Measurements from ENCODE around the gene SLC51B.
"Not testable (repeated sequence)": the region's sequence is repeated elsewhere in the genome, so short reads cannot be mapped to it uniquely, and the experiment has no call there.

Gene SLC51B

GRCh38 chr15:65085990-65086679, 40.9 kb downstream of the SLC51B start:
- DNase-seq: peak; percentile 46

DNA sequence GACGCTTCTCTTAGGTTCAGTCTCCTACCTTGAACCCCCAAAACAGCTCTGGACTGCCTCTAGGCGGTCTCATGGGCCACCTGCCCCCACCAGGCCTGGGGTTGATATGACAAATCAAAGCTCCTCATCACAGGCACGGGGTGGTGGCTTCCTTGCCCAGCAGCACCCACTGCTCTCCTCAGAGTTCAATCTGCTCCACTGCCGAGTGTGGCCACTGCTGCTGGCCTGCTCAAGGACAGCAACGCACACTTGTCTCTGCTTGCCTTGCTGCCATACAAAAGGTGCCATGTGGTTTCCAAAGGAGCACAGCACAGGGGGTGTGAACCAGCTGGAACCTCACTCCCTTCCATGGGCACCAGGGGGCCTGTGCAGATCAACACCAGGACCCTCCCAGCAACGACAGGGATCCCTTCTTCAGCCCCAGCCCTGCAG, 41.5 kb downstream of the SLC51B start:
- no peak for DNase-seq

GRCh38 chr15:65087411-65087810, 42.2 kb downstream of the SLC51B start:
- no peak for DNase-seq

GRCh38 chr15:65087873-65088642, 42.9 kb downstream of the SLC51B start:
- DNase-seq: no peak

DNA sequence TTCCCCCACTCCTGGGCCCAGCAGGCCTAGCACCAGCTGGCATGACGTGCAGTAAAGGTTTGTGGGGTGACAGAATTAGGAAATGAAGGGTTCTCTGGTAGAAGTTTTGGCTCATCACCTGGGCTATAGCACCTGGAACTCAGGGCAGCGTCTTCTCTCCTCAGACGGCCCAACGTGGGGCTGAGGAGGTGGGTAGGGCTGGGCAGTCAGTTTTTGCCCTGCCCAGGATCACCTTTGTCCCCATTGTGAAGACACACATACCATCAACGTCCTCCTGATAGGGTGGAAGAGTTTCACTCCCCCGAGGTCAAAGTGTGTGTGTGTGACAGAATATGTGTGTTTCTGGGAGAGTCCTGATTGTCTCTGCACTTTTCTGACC, 43.4 kb downstream of the SLC51B start:
- no peak for DNase-seq

- no peak for DNase-seq
These were observed 44.1 kb downstream of the SLC51B start for GRCh38 chr15:65089206-65089824.

DNA sequence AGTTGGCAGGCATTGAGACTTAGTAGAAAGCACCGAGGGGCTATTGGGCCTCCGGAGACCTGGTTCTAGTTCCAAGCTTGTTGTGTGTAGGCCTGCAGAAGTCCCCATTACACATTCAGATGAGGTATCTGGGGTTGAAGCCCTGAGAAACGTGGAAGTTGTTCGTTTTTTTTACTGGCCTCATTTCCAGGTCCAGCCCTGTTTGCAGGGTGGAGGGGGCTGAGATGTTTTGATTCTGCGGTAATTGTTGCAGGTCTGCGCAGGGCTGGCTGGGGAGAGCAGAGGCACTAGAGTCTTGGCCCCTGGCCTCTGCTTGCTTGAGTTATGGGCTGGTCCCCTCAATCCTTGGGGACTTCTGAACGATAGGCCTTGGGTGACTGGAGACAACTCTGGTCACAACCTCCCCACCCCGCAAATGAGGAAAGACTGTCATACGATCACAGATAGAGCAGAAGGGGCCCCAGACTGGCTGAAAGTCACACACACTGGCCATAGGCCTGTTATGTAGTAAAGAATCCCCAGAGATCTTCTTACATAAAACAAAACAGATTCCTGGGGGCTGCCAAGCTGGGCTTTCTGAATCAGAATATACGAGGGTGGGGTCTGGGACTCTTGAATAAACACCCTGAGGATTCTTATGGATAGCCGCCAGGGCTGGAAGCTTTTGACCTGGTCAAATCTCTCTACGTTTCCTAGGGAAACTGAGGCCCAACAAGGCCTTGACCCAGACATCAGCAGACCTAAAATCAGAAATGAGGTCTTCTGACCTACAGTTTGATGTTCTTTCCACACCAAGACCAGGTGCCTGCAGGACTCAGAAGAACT, 47.0 kb downstream of the SLC51B start:
- no peak for DNase-seq

DNA sequence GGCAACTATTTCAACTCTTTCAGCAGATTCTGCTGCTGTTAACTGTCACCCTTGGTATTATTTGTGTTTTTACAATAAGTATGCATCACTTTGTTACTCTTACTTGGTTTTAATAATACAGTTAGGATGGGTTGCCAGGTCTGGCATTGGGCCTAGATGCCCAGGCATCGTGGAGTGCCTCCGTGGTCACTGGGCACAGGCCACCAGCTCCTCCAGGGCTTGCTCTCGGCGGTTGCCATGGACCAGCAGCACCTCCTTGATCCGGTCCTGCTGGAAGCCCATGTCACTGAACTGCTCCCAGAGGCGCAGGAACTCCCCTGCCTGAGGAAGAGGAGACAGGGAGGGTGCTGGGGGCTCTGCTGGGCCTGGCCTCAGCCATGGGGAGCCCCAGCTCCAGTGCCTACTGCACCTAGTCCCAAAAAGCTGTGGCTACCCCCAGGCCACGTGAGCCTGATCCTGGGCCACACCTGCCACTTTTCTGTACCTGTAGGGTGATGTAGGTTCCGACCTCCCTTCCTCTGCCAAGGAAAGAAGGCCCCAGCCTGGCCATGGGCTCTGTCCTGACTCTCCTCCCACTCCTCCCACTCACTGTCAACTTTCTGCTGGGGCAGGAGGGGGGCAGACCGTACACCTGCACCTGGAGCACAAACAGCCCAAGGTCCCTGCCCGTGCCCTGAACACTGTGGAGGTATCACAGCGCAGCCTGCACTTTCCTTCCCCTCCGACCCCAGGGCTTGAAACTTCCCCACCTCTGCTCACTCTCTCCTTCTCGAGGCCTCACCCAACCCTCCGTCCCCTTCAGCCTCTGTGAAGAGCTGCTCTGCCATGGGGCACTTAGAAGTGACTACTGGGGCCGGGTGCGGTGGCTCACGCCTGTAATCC, 48.0 kb downstream of the SLC51B start:
- no peak for DNase-seq

- DNase-seq: not testable (repeated sequence)
These were observed 48.6 kb downstream of the SLC51B start for GRCh38 chr15:65093793-65094170.

DNA sequence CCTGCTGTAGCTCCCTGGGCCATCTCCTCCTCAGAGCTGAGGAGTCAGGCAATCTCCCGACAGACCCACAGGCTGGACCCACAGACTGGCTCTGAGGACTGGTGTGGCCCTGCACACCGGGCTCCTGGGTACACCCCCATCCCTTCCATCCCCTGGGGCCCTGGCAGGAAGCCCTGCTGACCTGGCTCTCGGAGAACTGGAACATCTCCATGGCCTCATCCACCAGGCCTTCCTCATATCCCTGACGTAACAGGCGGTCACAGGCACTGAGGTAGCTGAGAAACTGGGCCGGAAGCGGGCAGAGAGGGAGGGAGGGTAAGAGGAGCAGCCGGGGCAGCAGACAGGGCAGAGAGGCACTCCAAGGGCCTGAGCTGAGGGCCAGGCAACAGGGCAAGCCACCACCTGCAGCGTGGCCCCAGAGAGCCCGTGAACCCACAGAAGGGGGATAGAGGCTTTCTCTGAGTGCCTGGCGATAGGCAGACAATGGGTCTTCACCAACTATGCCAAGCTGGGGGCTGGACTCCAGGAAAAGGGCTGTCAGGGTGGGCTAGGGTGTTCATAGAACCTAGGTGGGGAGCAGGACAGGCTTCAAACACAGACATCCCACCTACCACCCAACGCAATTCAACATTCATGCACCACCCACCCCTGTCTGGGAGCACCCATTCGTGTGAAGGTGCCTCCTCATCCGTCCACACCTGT, 49.3 kb downstream of the SLC51B start:
- no peak for DNase-seq

DNA sequence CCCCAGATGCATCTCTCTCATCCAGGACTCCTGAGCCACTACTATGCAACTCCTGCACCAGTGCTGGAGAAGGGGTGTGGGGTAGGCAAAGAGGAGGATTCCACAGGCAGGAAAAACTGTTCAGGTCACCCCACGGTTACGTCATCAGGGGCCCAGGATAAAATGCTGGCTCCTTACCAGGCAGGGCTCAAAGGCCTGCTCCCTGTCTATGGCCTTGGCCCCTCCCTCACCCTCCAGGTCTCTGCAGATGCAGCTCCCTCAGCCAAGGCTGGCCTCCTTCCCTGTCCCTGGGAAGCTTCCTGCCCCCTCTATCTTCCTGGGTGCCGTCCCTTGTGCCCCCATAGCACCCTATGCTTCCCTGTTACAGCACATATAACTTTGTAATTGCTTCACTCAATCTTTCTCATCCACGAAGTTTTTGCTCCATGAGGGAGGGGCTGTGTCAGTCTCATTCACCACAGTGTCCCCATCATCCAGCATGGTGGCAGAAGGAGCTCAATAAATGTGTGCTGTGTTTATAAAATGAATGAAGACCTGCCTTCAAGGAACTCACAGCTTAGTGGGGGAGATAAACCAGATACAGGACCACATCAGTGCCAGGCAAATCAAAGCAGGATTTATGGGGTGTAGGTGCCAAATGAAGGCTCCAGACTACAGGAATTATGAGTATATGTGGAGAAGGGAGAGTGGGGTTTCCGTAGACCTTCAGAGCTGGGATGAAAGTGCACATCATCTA, 50.0 kb downstream of the SLC51B start:
- DNase-seq: no peak

GRCh38 chr15:65095747-65096104, 50.5 kb downstream of the SLC51B start:
- DNase-seq: no peak

- no peak for DNase-seq
These were observed 51.5 kb downstream of the SLC51B start for GRCh38 chr15:65096481-65097385.

DNA sequence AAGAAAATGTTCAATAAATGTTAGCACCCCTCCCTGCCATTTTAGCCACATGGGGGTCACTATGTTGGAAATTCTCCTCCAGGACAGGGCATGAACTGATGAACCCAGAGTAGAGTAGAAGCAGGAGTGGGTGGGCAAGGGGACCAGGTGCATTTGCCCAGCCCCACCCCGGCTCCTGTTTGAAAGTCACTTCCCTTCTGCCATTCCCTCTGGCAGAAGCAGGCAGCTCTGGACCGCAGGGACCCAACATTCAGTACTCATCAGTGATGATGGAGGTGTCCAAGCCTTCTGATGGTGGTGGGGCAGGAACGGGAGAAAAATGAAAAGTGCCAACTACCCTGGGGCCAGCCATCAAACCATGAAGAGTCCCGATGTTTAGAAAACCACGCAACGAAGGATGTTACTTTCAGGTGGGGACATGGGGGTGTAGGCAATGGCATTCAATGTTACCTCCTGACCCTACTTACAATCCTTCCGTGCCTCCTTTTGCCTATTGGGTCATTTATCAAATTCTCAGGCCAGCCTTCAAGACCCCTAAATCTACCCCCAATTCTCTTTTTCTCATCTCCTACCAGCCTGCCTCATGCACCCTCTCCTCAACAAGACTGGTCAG, 52.6 kb downstream of the SLC51B start:
- no peak for DNase-seq

DNA sequence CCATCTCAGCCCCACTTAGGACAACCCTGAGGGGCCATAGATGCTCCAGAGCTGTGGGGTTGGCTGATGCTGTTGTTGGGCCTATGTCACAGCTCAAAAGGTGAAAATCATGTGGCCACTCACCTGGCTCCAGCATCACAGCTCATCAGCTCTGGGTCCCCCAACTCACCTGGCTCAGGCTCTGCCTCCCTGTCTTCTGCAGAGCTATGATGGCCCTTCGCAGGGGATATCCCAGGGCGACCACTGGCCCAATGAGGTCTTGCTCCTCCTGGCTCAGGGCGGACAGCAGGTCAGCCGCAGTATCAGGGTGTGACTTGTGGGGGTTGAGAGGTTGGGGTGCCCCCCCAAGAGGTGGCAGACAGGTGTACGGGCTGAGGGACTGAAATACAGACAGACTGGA, 54.1 kb downstream of the SLC51B start:
- no peak for DNase-seq

DNA sequence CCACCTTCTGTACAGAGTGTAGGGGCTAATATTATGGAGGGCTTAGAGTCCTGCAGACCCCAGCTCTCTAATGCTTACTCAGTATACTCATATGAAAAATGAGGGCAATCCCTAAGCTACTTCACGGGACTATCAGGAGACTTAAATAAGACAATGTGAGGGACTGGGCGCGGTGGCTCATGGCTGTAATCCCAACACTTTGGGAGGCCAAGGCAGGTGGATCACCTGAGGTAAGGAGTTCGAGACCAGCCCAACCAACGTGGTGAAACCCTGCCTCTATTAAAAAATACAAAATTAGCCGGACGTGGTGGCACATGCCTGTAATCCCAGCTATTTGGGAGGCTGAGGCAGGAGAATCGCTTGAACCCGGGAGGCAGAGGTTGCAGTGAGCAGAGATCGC, 54.6 kb downstream of the SLC51B start:
- not testable (repeated sequence) for DNase-seq

- DNase-seq: no peak
These were observed 55.3 kb downstream of the SLC51B start for GRCh38 chr15:65100442-65100841.

- peak; percentile 27 for DNase-seq
These were observed 56.3 kb downstream of the SLC51B start for GRCh38 chr15:65101411-65101890.
